Lower leg skin (tissue), 3 donors: ENCODE data around the gene TVP23A.

Source experiments
- CTCF ChIP-seq, 3 donors: fragments of 450-650 bp; IDR thresholded peaks; one replicate each; pipeline ENCODE4 v1.5.1; 2016; ENCODE audit warnings: antibody characterized with exemption in 3 of 3, mild to moderate bottlenecking in 3 of 3, moderate library complexity in 2 of 3
- POLR2A ChIP-seq, 2 donors: fragments of 450-650 bp; IDR thresholded peaks; one replicate each; pipeline ENCODE4 v1.6.1; 2016 to 2017; ENCODE audit warnings: antibody characterized with exemption in 2 of 2, mild to moderate bottlenecking in 1 of 2, moderate library complexity in 1 of 2

GRCh38 chr16:10777356-10777755, 41.2 kb downstream of the TVP23A start:
- TF ChIP-seq CTCF (IDR thresholded peaks at IDR 0.05), result no peak
- TF ChIP-seq POLR2A (IDR thresholded peaks at IDR 0.05), result no peak
